Spleen (tissue), 11 donors: ENCODE results near the gene PTPN18. TPM values are rescaled to one million over a fixed set of nuclear protein-coding genes. Genes with fewer than 3 reads are reported as not detected.
A peak's percentile ranks its signal among the peaks of the same experiment; 100 is the strongest.

Source experiments
- DNase-seq: peaks from one replicate; pipeline ENCODE4 v3.0.0-alpha.2; 2020
- H3K27ac ChIP-seq, 8 donors: fragments of 200-600 bp; sonication (generic) in 7 of 8; 1 replicate in 4 of 8; 2 replicates in 4 of 8; pipeline versions ENCODE4 v1.5.0 to v1.8.0; 2016 to 2021; ENCODE audit warnings: inconsistent platforms in 4 of 8, mild to moderate bottlenecking in 4 of 8, moderate library complexity in 1 of 8
- H3K27me3 ChIP-seq, 7 donors: fragments of 200-600 bp; sonication (generic) in 6 of 7; replicated peaks in 1 of 7; 1 replicate in 4 of 7; 2 replicates in 3 of 7; pipeline versions ENCODE4 v1.5.0 to v1.8.0; 2016 to 2021; ENCODE audit warnings: inconsistent platforms in 3 of 7, mild to moderate bottlenecking in 1 of 7
- H3K36me3 ChIP-seq, 6 donors: fragments of 200-600 bp; sonication (generic) in 5 of 6; 1 replicate in 4 of 6; 2 replicates in 2 of 6; pipeline versions ENCODE4 v1.5.0 to v1.8.0; 2016 to 2021; ENCODE audit warnings: inconsistent platforms in 2 of 6
- H3K4me1 ChIP-seq, 6 donors: fragments of 200-600 bp; sonication (generic) in 5 of 6; 1 replicate in 3 of 6; 2 replicates in 3 of 6; pipeline versions ENCODE4 v1.5.0 to v1.8.0; 2016 to 2021; ENCODE audit warnings: inconsistent platforms in 3 of 6
- H3K4me3 ChIP-seq, 8 donors: fragments of 200-600 bp; sonication (generic) in 7 of 8; 1 replicate in 4 of 8; 2 replicates in 4 of 8; pipeline versions ENCODE4 v1.5.0 to v1.8.0; 2016 to 2021; ENCODE audit warnings: inconsistent platforms in 4 of 8, mild to moderate bottlenecking in 4 of 8, moderate library complexity in 2 of 8
- H3K9me3 ChIP-seq, 8 donors: fragments of 200-600 bp; sonication (generic) in 7 of 8; 1 replicate in 4 of 8; 2 replicates in 4 of 8; pipeline versions ENCODE4 v1.5.0 to v1.8.0; 2016 to 2021; ENCODE audit warnings: inconsistent platforms in 4 of 8
- CTCF ChIP-seq, 11 experiments: fragments of 200-600 bp in 7 of 11; fragments of 450-650 bp in 4 of 11; sonication (generic) in 4 of 11; IDR thresholded peaks in 8 of 11; conservative IDR thresholded peaks in 3 of 11; 1 replicate in 7 of 11; 2 replicates in 4 of 11; pipeline versions ENCODE4 v1.4.0 to v1.8.0; 2016 to 2021; ENCODE audit warnings: antibody characterized with exemption in 11 of 11, inconsistent platforms in 4 of 11, mild to moderate bottlenecking in 1 of 11
- POLR2A ChIP-seq, 3 donors: fragments of 450-650 bp; IDR thresholded peaks; one replicate each; pipeline ENCODE4 v1.5.1; 2017; ENCODE audit warnings: antibody characterized with exemption in 3 of 3, mild to moderate bottlenecking in 1 of 3
- POLR2AphosphoS5 ChIP-seq, 3 donors: sonication (generic); formaldehyde crosslinking; IDR thresholded peaks; one replicate each; pipeline ENCODE4 v1.5.1; 2017; ENCODE audit warnings: antibody characterized with exemption in 3 of 3
- WGBS, 5 donors: extraction: QIAGEN DNeasy Blood & Tissue Kit in 3 of 5; methylation state at CpG; one replicate each; pipeline versions ENCODE4 v1.1.5 to v1.1.7; 2013 to 2018; 5-methylcytosine and 5-hydroxymethylcytosine counted together
- intact Hi-C: fragments of 100-400 bp; cut with DNase I; formaldehyde crosslinking; loops from one replicate; pipeline ENCODE4 v1.15.0; 2023; ENCODE audit warnings: low total_unique reads
- polyA plus RNA-seq, 3 donors: library from polyadenylated mRNA; stranded (reverse); fragments of 200-250 nt; gene quantifications; one replicate each; pipeline ENCODE4 v1.2.1, GENCODE V29; 2013
- total RNA-seq, 7 donors: library from RNA; depleted of rRNA in 3 of 7; stranded (reverse); fragments of >200 nt in 3 of 7; fragmentation: NEBNext Ultra II Directional in 4 of 7; extraction: Animal tissue kit (Norgen Biotek cat#: 25700) in 4 of 7; gene quantifications; one replicate each; pipeline versions ENCODE4 v1.1.0 to v1.2.1, GENCODE V29; 2016 to 2021
- donor health status: healthy with polysubstance abuse.
- donor health status: DM: no; HTN: no; CAD: no; lungs with moderate emphysema.
- donor health status: DM: no; HTN: no; CAD: no.
- donor health status: Bipolar disorder and iron deficiency.
- donor health status: healthy.
- donor health status: DM: no; HTN: no; CAD: no.
- donor health status: DM: yes; HTN: yes; CAD: no.

PTPN18 gene
- total and polyA plus RNA-seq, 10 donors = 75.9 to 132 (median 108) TPM

- Histone ChIP-seq H3K4me3 (no peak overlapping the region), H3K27ac (no peak overlapping the region), H3K27me3 (no peaks in the 10 kb centered on the region), H3K36me3 (peaks cover 0 to 46% (median 26%) of the 10 kb centered on the region in 6 donors), H3K4me1 (peaks cover 9 to 59% (median 34%) of the 10 kb centered on the region in 6 donors), H3K9me3 (peaks cover 0 to 6% (median 0%) of the 10 kb centered on the region in 8 donors)
- WGBS, 5 donors = 89 to 96% (median 91%) methylated on average over 10 of the region's 10 CpGs
- no peak for DNase-seq
- intact Hi-C loops = loop anchor here (10.0 kb wide), 1 partner anchor 155 kb away; the partner anchor contains the start of genes MZT2B and SMPD4
- TF ChIP-seq POLR2A (IDR thresholded peaks at IDR 0.05) (no peak), CTCF (IDR thresholded peaks at IDR 0.05 in 8 of 11, conservative IDR thresholded peaks at IDR 0.05 in 3 of 11) (no peak), POLR2AphosphoS5 (IDR thresholded peaks at IDR 0.05) (no peak)
Measured at GRCh38 chr2:130339885-130340745, 15.7 kb upstream of the PTPN18 start.

GRCh38 chr2:130341562-130342019, 14.3 kb upstream of the PTPN18 start:
- no peaks in the 10 kb centered on the region for H3K27me3 ChIP-seq
- peaks cover 0 to 61% (median 41%) of the 10 kb centered on the region in 6 donors for H3K36me3 ChIP-seq
- intact Hi-C loops = no loop called here
- H3K9me3 ChIP-seq = no peaks in the 10 kb centered on the region
- H3K4me3 ChIP-seq = peak overlapping the region; percentile 77 to 99 (median 95)
- 2 to 4% (median 2%) methylated on average over 17 to 24 of the region's 24 CpGs for WGBS, 5 donors
- H3K27ac ChIP-seq = peak overlapping the region; percentile 85 to 97 (median 93)
- no peak for DNase-seq
- peaks cover 9 to 63% (median 34%) of the 10 kb centered on the region in 6 donors for H3K4me1 ChIP-seq
- TF ChIP-seq POLR2AphosphoS5 (IDR thresholded peaks at IDR 0.05) = no peak
- no peak for TF ChIP-seq POLR2A (IDR thresholded peaks at IDR 0.05)
- TF ChIP-seq CTCF (IDR thresholded peaks at IDR 0.05 in 8 of 11, conservative IDR thresholded peaks at IDR 0.05 in 3 of 11) = no peak

DNA sequence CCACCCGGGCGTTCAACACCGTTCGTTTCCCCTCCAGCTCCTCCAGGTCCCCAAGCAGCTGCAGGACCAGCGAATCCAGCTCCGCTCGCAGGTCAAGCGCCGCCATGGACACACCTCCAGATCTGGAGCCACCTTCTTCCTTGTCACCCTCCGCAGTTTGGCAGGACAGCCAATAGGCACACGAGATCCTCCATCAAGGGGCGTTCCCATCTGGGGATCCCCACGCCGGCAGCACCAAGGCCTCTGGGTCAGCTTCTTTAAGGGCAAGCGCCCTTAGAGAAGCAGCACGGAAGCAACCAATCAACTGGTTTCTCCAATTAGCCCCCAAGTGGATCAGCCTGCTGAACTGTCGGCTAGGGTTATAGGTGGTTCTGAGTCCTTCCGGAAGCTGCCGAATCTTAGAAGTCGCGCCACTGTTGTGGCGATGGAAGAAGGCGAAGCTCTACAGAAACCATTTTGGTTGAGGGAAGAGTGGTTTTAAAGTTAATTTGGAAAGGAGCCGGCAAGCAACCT, 13.8 kb upstream of the PTPN18 start:
- no peaks in the 10 kb centered on the region for H3K27me3 ChIP-seq
- peak; percentile 74 to 84 (median 78) for TF ChIP-seq POLR2AphosphoS5 (IDR thresholded peaks at IDR 0.05)
- no peak for TF ChIP-seq CTCF (IDR thresholded peaks at IDR 0.05 in 8 of 11, conservative IDR thresholded peaks at IDR 0.05 in 3 of 11)
- peak in 1 of 3 donors; percentile 3 for TF ChIP-seq POLR2A (IDR thresholded peaks at IDR 0.05)
- H3K36me3 ChIP-seq = peaks cover 0 to 66% (median 46%) of the 10 kb centered on the region in 6 donors
- intact Hi-C loops = no loop called here
- peak overlapping the region; percentile 85 to 97 (median 93) for H3K27ac ChIP-seq
- H3K9me3 ChIP-seq = no peaks in the 10 kb centered on the region
- WGBS, 5 donors = 0 to 1% (median 0%) methylated on average over 23 to 24 of the region's 24 CpGs
- H3K4me1 ChIP-seq = peaks cover 9 to 67% (median 35%) of the 10 kb centered on the region in 6 donors
- peak; percentile 95 for DNase-seq
- H3K4me3 ChIP-seq = peak overlapping the region; percentile 77 to 99 (median 95)
